H9 (cell line): ENCODE measurements around the gene TSSK2. TPM values are rescaled to one million over a fixed set of nuclear protein-coding genes. Genes with fewer than 3 reads are reported as not detected.

ENCODE experiments used
- DNase-seq: peaks from one replicate; pipeline ENCODE4 v3.0.0-alpha.2; 2017
- H2AFZ ChIP-seq: one replicate; pipeline ENCODE4 v1.6.1; 2013; ENCODE audit warnings: mild to moderate bottlenecking, low read length, control low read depth, moderate library complexity
- H2AK5ac ChIP-seq: 2 replicates; pipeline ENCODE4 v1.6.1; 2013; ENCODE audit warnings: low read length, control low read depth, mixed read lengths; ENCODE audit not compliant: insufficient read length
- H2BK120ac ChIP-seq: one replicate; pipeline ENCODE4 v1.6.1; 2013; ENCODE audit warnings: low read depth, mild to moderate bottlenecking, low read length, control low read depth, inconsistent platforms; ENCODE audit not compliant: poor library complexity, severe bottlenecking
- H2BK12ac ChIP-seq: 2 replicates; pipeline ENCODE4 v1.6.1; 2013; ENCODE audit warnings: low read length, control low read depth, mixed read lengths, low read depth; ENCODE audit not compliant: insufficient read length
- H2BK15ac ChIP-seq: 2 replicates; pipeline ENCODE4 v1.6.1; 2013; ENCODE audit warnings: low read depth, low read length, control low read depth
- H2BK20ac ChIP-seq: one replicate; pipeline ENCODE4 v1.6.1; 2013; ENCODE audit warnings: low read depth, mild to moderate bottlenecking, low read length, control low read depth, inconsistent platforms; ENCODE audit not compliant: poor library complexity, severe bottlenecking
- H2BK5ac ChIP-seq: 2 replicates; pipeline ENCODE4 v1.6.1; 2013; ENCODE audit warnings: low read length, control low read depth, mixed read lengths; ENCODE audit not compliant: insufficient read length
- H3K14ac ChIP-seq: 2 replicates; pipeline ENCODE4 v1.6.1; 2013; ENCODE audit warnings: low read length, control low read depth; ENCODE audit not compliant: insufficient read depth
- H3K18ac ChIP-seq: 2 replicates; pipeline ENCODE4 v1.6.1; 2013; ENCODE audit warnings: low read depth, mild to moderate bottlenecking, mixed read lengths, low read length, control low read depth; ENCODE audit not compliant: insufficient read length
- H3K23ac ChIP-seq: 2 replicates; pipeline ENCODE4 v1.6.1; 2013; ENCODE audit warnings: low read length, control low read depth, mixed read lengths, low read depth; ENCODE audit not compliant: insufficient read length
- H3K23me2 ChIP-seq: 2 replicates; pipeline ENCODE4 v1.6.1; 2013; ENCODE audit warnings: low read depth, mild to moderate bottlenecking, mixed read lengths, low read length, control low read depth; ENCODE audit not compliant: insufficient read length, poor library complexity, severe bottlenecking
- H3K27ac ChIP-seq: 2 replicates; pipeline ENCODE4 v1.5.1; 2013; ENCODE audit warnings: low read length, control low read depth, mixed read lengths, low read depth; ENCODE audit not compliant: insufficient read length
- H3K27me3 ChIP-seq: 2 replicates; pipeline ENCODE4 v1.6.1; 2013; ENCODE audit warnings: low read length, control low read depth, inconsistent platforms; ENCODE audit not compliant: insufficient read depth
- H3K4ac ChIP-seq: 2 replicates; pipeline ENCODE4 v1.6.1; 2013; ENCODE audit warnings: low read depth, mild to moderate bottlenecking, control low read depth, inconsistent platforms, low read length, moderate library complexity
- H3K4me1 ChIP-seq: 2 replicates; pipeline ENCODE4 v1.6.1; 2013; ENCODE audit warnings: low read length, control low read depth, inconsistent platforms; ENCODE audit not compliant: insufficient read depth
- H3K4me2 ChIP-seq: 2 replicates; pipeline ENCODE4 v1.6.1; 2013; ENCODE audit warnings: low read length, control low read depth, mixed read lengths; ENCODE audit not compliant: insufficient read length, insufficient read depth
- H3K56ac ChIP-seq: 2 replicates; pipeline ENCODE4 v1.6.1; 2013; ENCODE audit warnings: low read depth, mild to moderate bottlenecking, mixed read lengths, low read length, control low read depth; ENCODE audit not compliant: insufficient read length
- H3K79me1 ChIP-seq: 2 replicates; pipeline ENCODE4 v1.6.1; 2013; ENCODE audit warnings: low read depth, mild to moderate bottlenecking, moderate library complexity, low read length, control low read depth, inconsistent platforms; ENCODE audit not compliant: insufficient read depth, poor library complexity, severe bottlenecking
- H3K79me2 ChIP-seq: 2 replicates; pipeline ENCODE4 v1.6.1; 2013; ENCODE audit warnings: low read length, control low read depth, inconsistent platforms; ENCODE audit not compliant: insufficient read depth
- H3K9ac ChIP-seq: 2 replicates; pipeline ENCODE4 v1.6.1; 2013; ENCODE audit warnings: low read length, control low read depth, mixed read lengths; ENCODE audit not compliant: insufficient read length; ENCODE audit errors: extremely low read depth
- H3K9me3 ChIP-seq: one replicate; pipeline ENCODE4 v1.6.1; 2013; ENCODE audit warnings: low read depth, low read length, inconsistent platforms; ENCODE audit not compliant: control insufficient read depth
- H3T11ph ChIP-seq: one replicate; pipeline ENCODE4 v1.6.1; 2013; ENCODE audit warnings: mild to moderate bottlenecking, low read length, control low read depth, inconsistent platforms
- H4K20me1 ChIP-seq: one replicate; pipeline ENCODE4 v1.6.1; 2013; ENCODE audit not compliant: control insufficient read depth, insufficient read length, insufficient read depth
- H4K5ac ChIP-seq: 2 replicates; pipeline ENCODE4 v1.6.1; 2013; ENCODE audit warnings: low read depth, mild to moderate bottlenecking, mixed read lengths, low read length, control low read depth; ENCODE audit not compliant: insufficient read length
- H4K8ac ChIP-seq: replicated peaks from 2 replicates; pipeline ENCODE4 v1.6.1; 2013; ENCODE audit warnings: low read length, control low read depth, mixed read lengths, low read depth; ENCODE audit not compliant: insufficient read length
- H4K91ac ChIP-seq: 2 replicates; pipeline ENCODE4 v1.6.1; 2013; ENCODE audit warnings: low read depth, mild to moderate bottlenecking, moderate library complexity, mixed read lengths, low read length, control low read depth; ENCODE audit not compliant: insufficient read length
- H3K27ac Mint-ChIP-seq, 3 experiments: 2 replicates in 2 of 3; 3 replicates in 1 of 3; pipeline ENCODE4 v1.8.0; 2020 to 2021; ENCODE audit warnings: mixed read lengths in 3 of 3, mild to moderate bottlenecking in 1 of 3, moderate library complexity in 1 of 3
- H3K27me3 Mint-ChIP-seq: 2 replicates; pipeline ENCODE4 v1.8.0; 2021; ENCODE audit warnings: low read depth, mild to moderate bottlenecking, moderate library complexity, mixed read lengths
- H3K36me3 Mint-ChIP-seq, 3 experiments: 2 replicates in 2 of 3; 3 replicates in 1 of 3; pipeline ENCODE4 v1.8.0; 2020 to 2021; ENCODE audit warnings: low read depth in 3 of 3, mixed read lengths in 3 of 3; ENCODE audit not compliant: insufficient read depth in 1 of 3
- H3K4me1 Mint-ChIP-seq, 2 experiments: 2 replicates each; pipeline ENCODE4 v1.8.0; 2020; ENCODE audit warnings: mixed read lengths in 2 of 2
- H3K4me3 Mint-ChIP-seq, 2 experiments: 2 replicates in 1 of 2; 3 replicates in 1 of 2; pipeline ENCODE4 v1.8.0; 2020 to 2021; ENCODE audit warnings: mild to moderate bottlenecking in 2 of 2, mixed read lengths in 2 of 2, moderate library complexity in 1 of 2
- H3K9me3 Mint-ChIP-seq, 2 experiments: 2 replicates in 1 of 2; 3 replicates in 1 of 2; pipeline ENCODE4 v1.8.0; 2020; ENCODE audit warnings: mild to moderate bottlenecking in 2 of 2, mixed read lengths in 2 of 2, moderate library complexity in 1 of 2
- CTCF ChIP-seq: fragments of 200-600 bp; sonication (generic); conservative IDR thresholded peaks from 3 replicates; pipeline ENCODE4 v1.8.0; 2021; ENCODE audit warnings: antibody characterized with exemption, mild to moderate bottlenecking
- WGBS: extraction: QIAGEN DNeasy Blood & Tissue Kit; methylation state at CpG from one replicate; pipeline ENCODE4 v1.1.7; 2013; ENCODE audit warnings: missing lambda C conversion rate, low lambda C conversion rate, mixed read lengths; ENCODE audit not compliant: insufficient read length; ENCODE audit errors: extremely low coverage; 5-methylcytosine and 5-hydroxymethylcytosine counted together
- total RNA-seq: library from RNA; stranded (reverse); gene quantifications from 2 replicates; pipeline ENCODE4 v1.2.1, GENCODE V29; 2021

Gene TSSK2
- total RNA-seq, 1 experiment from 2014 or later, result not detected

- Histone ChIP-seq H3K79me2 (no peaks in the 10 kb centered on the region), H3K23me2 (no peaks in the 10 kb centered on the region), H2BK5ac (no peak overlapping the region), H4K8ac (no peak overlapping the region), H3K14ac (no peak overlapping the region), H3K18ac (no peak overlapping the region), H2BK12ac (no peak overlapping the region), H3K23ac (no peak overlapping the region), H3K27ac (no peak overlapping the region), H2AK5ac (no peak overlapping the region), H3K9me3 (no peaks in the 10 kb centered on the region), H4K91ac (no peak overlapping the region), H3K4me2 (no peak overlapping the region), H3T11ph (no peak overlapping the region), H2BK20ac (no peak overlapping the region), H3K4ac (no peak overlapping the region), H2BK120ac (no peak overlapping the region), H4K20me1 (no peaks in the 10 kb centered on the region), H3K9ac (no peak overlapping the region), H4K5ac (no peak overlapping the region), H3K27me3 (no peaks in the 10 kb centered on the region), H3K4me1 (no peaks in the 10 kb centered on the region), H2AFZ (no peak overlapping the region), H3K79me1 (no peaks in the 10 kb centered on the region), H2BK15ac (no peak overlapping the region), H3K56ac (no peak overlapping the region)
- Mint-ChIP-seq H3K4me1 (no peaks in the 10 kb centered on the region; a peak in 1 of 4 replicates), H3K9me3 (no peaks in the 10 kb centered on the region), H3K27ac (no peak overlapping the region), H3K27me3 (no peaks in the 10 kb centered on the region), H3K36me3 (peaks cover 18 to 66% (median 47%) of the 10 kb centered on the region in 3 experiments), H3K4me3 (no peak overlapping the region)
- WGBS, result no CpG with 5 or more reads among the region's 21 CpGs
- no peak for TF ChIP-seq CTCF
- no peak for DNase-seq
Measured at GRCh38 chr22:19134176-19134831, 3.2 kb downstream of the TSSK2 start.
